ENCODE data around the gene LGI4. TPM values are rescaled to one million over a fixed set of nuclear protein-coding genes. Genes with fewer than 3 reads are reported as not detected.

The LGI4 gene
- total and polyA plus RNA-seq, 9 donors: 8.4 to 16.3 (median 11.3) TPM

GRCh38 chr19:35116072-35116801 lies 18.6 kb downstream of the LGI4 start:
- no peak overlapping the region for H3K27ac ChIP-seq (ENCODE audit: low read length)
- peaks cover 8% of the 10 kb centered on the region for H3K27me3 ChIP-seq (ENCODE audit: control insufficient read depth, insufficient read depth, low read length)
- H3K4me1 ChIP-seq (ENCODE audit: control insufficient read depth, insufficient read depth, low read length): peaks cover 17% of the 10 kb centered on the region
- H3K9me3 ChIP-seq (replicated peaks; ENCODE audit: control insufficient read depth, low read depth, low read length): no peaks in the 10 kb centered on the region
- 83% methylated on average over 9 of the region's 13 CpGs for WGBS (ENCODE audit: insufficient coverage)
- H3K4me3 ChIP-seq (ENCODE audit: low read length): no peak overlapping the region
- H3K36me3 ChIP-seq (ENCODE audit: control insufficient read depth, insufficient read depth, low read length): no peaks in the 10 kb centered on the region
- DNase-seq: no peak

GRCh38 chr19:35115177-35115951 lies 19.5 kb downstream of the LGI4 start, which contains the start of gene FXYD3:
FXYD3 (plus strand) TSS chr19:35115823; CDS start chr19:35119377, 3,554 bp downstream.
- H3K9me3 ChIP-seq (replicated peaks; ENCODE audit: control insufficient read depth, low read depth, low read length): no peaks in the 10 kb centered on the region
- peaks cover 8% of the 10 kb centered on the region for H3K27me3 ChIP-seq (ENCODE audit: control insufficient read depth, insufficient read depth, low read length)
- H3K27ac ChIP-seq (ENCODE audit: low read length): no peak within 1 kb of the TSS
- WGBS (ENCODE audit: insufficient coverage): 36% methylated on average over 7 of the region's 14 CpGs
- H3K4me1 ChIP-seq (ENCODE audit: control insufficient read depth, insufficient read depth, low read length): peaks cover 12% of the 10 kb centered on the region
- no peaks in the 10 kb centered on the region for H3K36me3 ChIP-seq (ENCODE audit: control insufficient read depth, insufficient read depth, low read length)
- peak; percentile 47 for DNase-seq
- peak within 1 kb of the TSS; percentile 25 for H3K4me3 ChIP-seq (ENCODE audit: low read length)

- H3K36me3 ChIP-seq (ENCODE audit: control insufficient read depth, insufficient read depth, low read length): no peaks in the 10 kb centered on the region
- 8% methylated on average over 13 of the region's 23 CpGs for WGBS (ENCODE audit: insufficient coverage)
- H3K4me1 ChIP-seq (ENCODE audit: control insufficient read depth, insufficient read depth, low read length): peaks cover 12% of the 10 kb centered on the region
- peak; percentile 80 for DNase-seq
- H3K27me3 ChIP-seq (ENCODE audit: control insufficient read depth, insufficient read depth, low read length): peaks cover 8% of the 10 kb centered on the region
- no peaks in the 10 kb centered on the region for H3K9me3 ChIP-seq (replicated peaks; ENCODE audit: control insufficient read depth, low read depth, low read length)
- H3K4me3 ChIP-seq (ENCODE audit: low read length): peak overlapping the region; percentile 25
- H3K27ac ChIP-seq (ENCODE audit: low read length): no peak overlapping the region
Observed at GRCh38 chr19:35114353-35115176, 20.3 kb downstream of the LGI4 start.

GRCh38 chr19:35112995-35113688 lies 21.7 kb downstream of the LGI4 start:
- H3K27me3 ChIP-seq (ENCODE audit: control insufficient read depth, insufficient read depth, low read length): peaks cover 8% of the 10 kb centered on the region
- WGBS (ENCODE audit: insufficient coverage): 67% methylated on average over 8 of the region's 15 CpGs
- H3K36me3 ChIP-seq (ENCODE audit: control insufficient read depth, insufficient read depth, low read length): no peaks in the 10 kb centered on the region
- no peak overlapping the region for H3K27ac ChIP-seq (ENCODE audit: low read length)
- no peak for DNase-seq
- H3K4me1 ChIP-seq (ENCODE audit: control insufficient read depth, insufficient read depth, low read length): peaks cover 12% of the 10 kb centered on the region
- no peaks in the 10 kb centered on the region for H3K9me3 ChIP-seq (replicated peaks; ENCODE audit: control insufficient read depth, low read depth, low read length)
- H3K4me3 ChIP-seq (ENCODE audit: low read length): no peak overlapping the region

- H3K4me3 ChIP-seq (ENCODE audit: low read length): no peak overlapping the region
- no peak overlapping the region for H3K27ac ChIP-seq (ENCODE audit: low read length)
Observed at GRCh38 chr19:35110974-35111373, 23.9 kb downstream of the LGI4 start.

GRCh38 chr19:35109395-35110112 lies 25.3 kb downstream of the LGI4 start:
- H3K27ac ChIP-seq (ENCODE audit: low read length): no peak overlapping the region
- 74% methylated on average over 22 of the region's 22 CpGs for WGBS (ENCODE audit: insufficient coverage)
- DNase-seq: no peak

More at GRCh38 chr19:35110974-35111373, 23.9 kb downstream of the LGI4 start:
- DNase-seq: no peak
- no peaks in the 10 kb centered on the region for H3K36me3 ChIP-seq (ENCODE audit: control insufficient read depth, insufficient read depth, low read length)
- peaks cover 4% of the 10 kb centered on the region for H3K9me3 ChIP-seq (replicated peaks; ENCODE audit: control insufficient read depth, low read depth, low read length)
- H3K27me3 ChIP-seq (ENCODE audit: control insufficient read depth, insufficient read depth, low read length): peaks cover 6% of the 10 kb centered on the region
- H3K4me1 ChIP-seq (ENCODE audit: control insufficient read depth, insufficient read depth, low read length): peaks cover 12% of the 10 kb centered on the region
- no CpG with 5 or more reads among the region's 9 CpGs for WGBS (ENCODE audit: insufficient coverage)

GRCh38 chr19:35108730-35109129 lies 26.1 kb downstream of the LGI4 start:
- H3K27ac ChIP-seq (ENCODE audit: low read length): no peak overlapping the region
- no peak for DNase-seq
- 61% methylated on average over 11 of the region's 11 CpGs for WGBS (ENCODE audit: insufficient coverage)
- H3K4me3 ChIP-seq (ENCODE audit: low read length): no peak overlapping the region
- H3K27me3 ChIP-seq (ENCODE audit: control insufficient read depth, insufficient read depth, low read length): peaks cover 2% of the 10 kb centered on the region
- no peaks in the 10 kb centered on the region for H3K4me1 ChIP-seq (ENCODE audit: control insufficient read depth, insufficient read depth, low read length)
- no peaks in the 10 kb centered on the region for H3K36me3 ChIP-seq (ENCODE audit: control insufficient read depth, insufficient read depth, low read length)
- peaks cover 4% of the 10 kb centered on the region for H3K9me3 ChIP-seq (replicated peaks; ENCODE audit: control insufficient read depth, low read depth, low read length)

More at GRCh38 chr19:35109395-35110112, 25.3 kb downstream of the LGI4 start:
- H3K9me3 ChIP-seq (replicated peaks; ENCODE audit: control insufficient read depth, low read depth, low read length): peaks cover 4% of the 10 kb centered on the region
- peaks cover 2% of the 10 kb centered on the region for H3K27me3 ChIP-seq (ENCODE audit: control insufficient read depth, insufficient read depth, low read length)
- no peaks in the 10 kb centered on the region for H3K36me3 ChIP-seq (ENCODE audit: control insufficient read depth, insufficient read depth, low read length)
- H3K4me1 ChIP-seq (ENCODE audit: control insufficient read depth, insufficient read depth, low read length): peaks cover 4% of the 10 kb centered on the region
- no peak overlapping the region for H3K4me3 ChIP-seq (ENCODE audit: low read length)

- Histone ChIP-seq H3K9me3 (replicated peaks; ENCODE audit: control insufficient read depth, low read depth, low read length) (peaks cover 4% of the 10 kb centered on the region), H3K27ac (ENCODE audit: low read length) (no peak overlapping the region), H3K4me3 (ENCODE audit: low read length) (no peak overlapping the region), H3K4me1 (ENCODE audit: control insufficient read depth, insufficient read depth, low read length) (no peaks in the 10 kb centered on the region), H3K27me3 (ENCODE audit: control insufficient read depth, insufficient read depth, low read length) (peaks cover 2% of the 10 kb centered on the region), H3K36me3 (ENCODE audit: control insufficient read depth, insufficient read depth, low read length) (no peaks in the 10 kb centered on the region)
- no peak for DNase-seq
- 36% methylated on average over 4 of the region's 5 CpGs for WGBS (ENCODE audit: insufficient coverage)
Observed at GRCh38 chr19:35107545-35107944, 27.3 kb downstream of the LGI4 start.

GRCh38 chr19:35106898-35107541 lies 27.8 kb downstream of the LGI4 start:
- H3K27ac ChIP-seq (ENCODE audit: low read length): no peak overlapping the region

More at GRCh38 chr19:35106898-35107541, 27.8 kb downstream of the LGI4 start:
- Histone ChIP-seq H3K36me3 (ENCODE audit: control insufficient read depth, insufficient read depth, low read length) (no peaks in the 10 kb centered on the region), H3K4me1 (ENCODE audit: control insufficient read depth, insufficient read depth, low read length) (no peaks in the 10 kb centered on the region), H3K9me3 (replicated peaks; ENCODE audit: control insufficient read depth, low read depth, low read length) (peaks cover 4% of the 10 kb centered on the region), H3K4me3 (ENCODE audit: low read length) (no peak overlapping the region), H3K27me3 (ENCODE audit: control insufficient read depth, insufficient read depth, low read length) (peaks cover 2% of the 10 kb centered on the region)
- no peak for DNase-seq
- no CpG with 5 or more reads among the region's 2 CpGs for WGBS (ENCODE audit: insufficient coverage)

All from muscle of leg (tissue), 11 donors.